Left renal cortex interstitium (tissue), 4 donors: ENCODE data around the gene FOXRED1. TPM values are rescaled to one million over a fixed set of nuclear protein-coding genes. Genes with fewer than 3 reads are reported as not detected.
"Not testable (repeated sequence)": the region's sequence is repeated elsewhere in the genome, so short reads cannot be mapped to it uniquely, and the experiment has no call there.

ENCODE experiments used
- DNase-seq, 4 donors: peaks; one replicate each; pipeline ENCODE4 v3.0.0-alpha.2; 2013; ENCODE audit warnings: low read depth in 4 of 4, low spot score in 2 of 4, missing footprints in 1 of 4
- polyA plus RNA-seq, 4 donors: library from polyadenylated mRNA; unstranded; fragments of 120-200 nt; gene quantifications; one replicate each; pipeline ENCODE4 v1.2.1, GENCODE V29; 2013; ENCODE audit not compliant: insufficient read length in 4 of 4

FOXRED1 gene
- 10 to 100 TPM; 30.8 to 64.5 (median 47.1) TPM for polyA plus RNA-seq

DNA sequence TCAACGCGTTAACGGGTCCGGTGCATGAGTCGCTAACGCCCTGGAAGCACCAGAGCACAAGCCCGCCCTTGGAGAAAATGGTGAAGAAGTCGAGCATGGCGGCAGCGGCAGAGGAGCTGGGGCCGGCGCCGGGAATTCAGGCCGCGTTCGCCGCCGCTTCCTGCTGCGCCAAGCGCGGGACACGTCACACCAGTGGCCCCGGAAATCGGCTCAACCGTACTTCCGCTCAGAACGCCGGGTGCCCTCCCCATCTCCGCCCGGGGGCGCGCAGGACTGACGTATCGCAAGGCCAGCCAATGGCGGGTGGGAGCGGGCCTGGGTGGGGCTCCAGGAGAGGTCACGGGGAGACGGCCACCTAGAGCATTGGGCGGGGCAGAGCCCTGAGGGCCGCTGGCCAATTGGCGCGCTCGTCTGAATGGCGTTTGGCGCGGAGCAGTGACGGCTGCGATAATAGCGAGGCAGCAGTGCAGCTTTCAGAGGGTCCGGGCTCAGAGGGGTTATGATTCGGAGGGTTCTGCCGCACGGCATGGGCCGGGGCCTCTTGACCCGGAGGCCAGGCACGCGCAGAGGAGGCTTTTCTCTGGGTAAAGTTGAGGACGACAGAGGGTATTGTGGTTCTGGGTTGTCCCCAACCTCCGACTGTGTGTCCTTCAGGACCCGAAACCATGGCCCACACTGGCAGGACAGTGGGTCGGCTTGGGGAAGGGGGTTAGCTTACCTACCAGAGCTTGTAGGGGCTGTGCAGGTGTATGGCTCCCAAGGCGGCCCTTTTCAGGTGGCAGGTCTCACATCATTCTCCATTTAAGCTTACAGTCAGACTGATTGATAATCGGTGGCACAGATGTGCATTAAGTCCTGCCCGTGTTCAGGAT is at the start of gene FOXRED1, which contains the start of gene SRPRA:
TSS of gene FOXRED1 (plus strand) at position 447 of the 872 bp plus-strand sequence. CDS start at position 500, 53 bp downstream.
TSS of gene SRPRA (minus strand) at position 188 of the 872 bp plus-strand sequence. CDS start at position 97, 91 bp downstream.
- peak; percentile 82 to 98 (median 96) for DNase-seq

DNA sequence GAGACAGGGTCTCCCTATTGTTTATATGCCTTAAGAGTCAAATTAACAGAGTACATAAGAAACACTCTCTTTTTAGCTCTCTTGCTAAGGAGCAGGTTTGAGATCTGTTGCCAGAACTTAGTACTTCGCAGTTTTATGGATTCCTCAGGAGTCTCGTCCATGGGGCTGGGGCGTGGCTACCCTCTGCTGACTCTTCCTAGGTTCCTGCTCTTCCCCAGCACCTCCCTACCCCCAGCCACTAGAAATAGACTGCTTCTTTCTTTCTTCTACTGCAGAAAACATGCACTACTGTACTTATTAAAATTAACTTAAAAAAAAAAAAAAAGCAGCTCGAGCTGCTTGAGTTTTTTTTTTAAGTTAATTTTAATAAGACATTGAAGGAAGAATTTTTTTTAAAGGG is 49.4 kb upstream of the FOXRED1 start:
- no peak for DNase-seq

DNA sequence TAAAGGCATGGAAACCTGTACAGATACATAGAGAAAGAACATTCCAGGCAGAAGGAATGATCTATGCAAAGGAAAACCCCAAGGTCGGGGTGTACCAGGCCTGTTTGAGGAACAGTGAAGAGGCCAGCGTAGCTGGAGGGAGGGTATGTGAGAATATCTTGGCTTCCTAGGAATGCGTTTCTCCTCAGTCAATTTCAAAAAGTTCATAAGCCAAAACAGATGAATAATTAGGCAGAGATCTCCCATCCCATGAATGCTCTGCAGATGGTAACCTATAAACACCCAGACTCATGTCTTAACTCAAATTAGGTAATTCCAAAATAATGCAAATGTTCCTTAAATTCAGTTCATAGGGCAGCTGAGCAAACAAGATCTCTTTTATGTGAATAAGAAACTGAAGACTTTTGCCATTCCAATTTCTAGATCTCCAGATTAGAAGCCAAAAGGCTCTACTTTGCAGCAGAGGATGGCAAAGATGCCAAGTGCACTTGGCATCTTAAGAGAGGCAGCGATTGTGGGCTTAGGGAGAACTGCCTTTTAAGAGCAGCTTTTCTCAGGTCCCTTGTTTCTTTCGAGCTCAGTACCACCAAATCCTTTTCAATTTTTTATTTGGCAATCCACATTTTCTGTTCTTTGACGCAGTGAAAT is 44.2 kb upstream of the FOXRED1 start:
- no peak for DNase-seq

DNA sequence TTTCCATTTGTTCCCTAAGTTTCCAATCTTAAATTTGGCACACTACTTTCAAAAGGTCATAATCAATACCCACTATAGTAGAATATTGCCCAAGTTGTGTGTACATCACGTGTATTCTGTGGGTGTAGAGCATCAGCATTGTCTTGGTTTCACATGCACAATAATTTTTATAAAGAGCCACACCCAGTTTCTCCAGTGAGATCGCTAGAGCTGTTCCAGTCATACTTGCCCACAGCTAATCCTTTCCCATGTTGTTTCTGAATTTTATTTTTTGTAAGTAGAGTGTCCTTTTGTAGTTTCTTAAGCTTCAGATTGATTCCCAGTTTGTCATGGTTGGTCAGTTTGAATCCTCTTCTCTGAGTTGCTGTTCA is 43.7 kb upstream of the FOXRED1 start:
- DNase-seq = no peak

DNA sequence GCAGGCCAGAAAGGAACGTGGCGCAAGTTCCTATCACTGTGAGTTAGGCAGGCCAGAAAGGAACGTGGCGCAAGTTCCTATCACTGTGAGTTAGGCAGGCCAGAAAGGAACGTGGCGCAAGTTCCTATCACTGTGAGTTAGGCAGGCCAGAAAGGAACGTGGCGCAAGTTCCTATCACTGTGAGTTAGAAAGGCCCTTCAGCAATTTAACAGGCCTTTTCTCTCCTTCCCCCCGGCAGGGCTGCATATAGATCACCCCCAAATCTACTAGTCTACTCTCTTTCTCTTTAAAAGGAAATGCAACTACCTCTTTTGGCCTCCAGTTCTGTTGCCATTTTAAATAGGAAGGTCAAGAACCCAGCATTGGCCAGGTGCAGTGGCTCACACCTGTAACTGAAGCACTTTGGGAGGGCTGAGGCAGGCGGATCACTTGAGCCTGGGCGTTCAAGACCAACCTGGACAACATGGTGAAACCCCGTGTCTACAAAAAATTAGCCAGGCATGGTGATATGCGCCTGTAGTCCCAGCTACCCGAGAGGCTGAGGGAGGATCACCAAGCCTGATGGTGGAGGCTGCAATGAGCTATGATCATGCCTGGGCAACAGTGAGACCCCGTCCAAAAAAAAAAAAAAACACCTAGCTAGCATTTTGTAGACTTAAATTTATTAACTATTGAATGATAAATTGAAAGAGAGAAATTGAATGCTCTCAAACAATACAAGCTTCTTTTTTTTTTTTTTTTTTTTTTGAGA is 42.4 kb upstream of the FOXRED1 start:
- DNase-seq = no peak

DNA sequence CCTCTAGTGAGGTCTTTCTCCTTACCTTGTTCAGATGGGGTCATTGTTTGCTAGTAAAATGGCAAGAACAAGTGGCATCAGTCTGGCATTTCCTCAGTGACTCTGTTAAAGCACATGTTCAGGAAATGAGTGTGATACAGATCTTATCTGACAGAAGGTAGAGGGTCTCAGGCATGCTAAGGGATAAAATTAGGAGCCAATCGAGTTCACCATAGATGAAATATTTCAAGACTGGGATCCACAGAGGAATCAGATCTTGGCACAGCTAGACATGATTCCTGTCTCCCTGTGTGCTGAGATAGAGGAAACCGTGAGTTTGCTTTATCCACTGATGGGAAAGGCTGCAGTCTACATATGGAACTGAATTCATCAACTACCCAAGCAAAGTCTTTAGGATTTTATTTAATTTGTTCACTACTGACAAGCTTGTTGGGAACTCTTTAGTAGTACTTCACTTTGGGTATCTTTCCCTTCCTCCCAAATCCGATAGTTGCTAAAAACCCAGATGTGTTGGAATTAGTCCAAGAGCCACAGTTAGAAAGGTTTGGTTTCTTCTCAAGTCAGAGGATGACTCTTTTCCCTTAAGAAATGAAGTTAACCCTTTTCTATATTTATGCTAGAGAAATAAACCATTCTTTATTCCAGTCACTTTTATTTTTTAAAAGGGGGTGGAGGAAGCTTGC is 39.0 kb upstream of the FOXRED1 start:
- DNase-seq = no peak

DNA sequence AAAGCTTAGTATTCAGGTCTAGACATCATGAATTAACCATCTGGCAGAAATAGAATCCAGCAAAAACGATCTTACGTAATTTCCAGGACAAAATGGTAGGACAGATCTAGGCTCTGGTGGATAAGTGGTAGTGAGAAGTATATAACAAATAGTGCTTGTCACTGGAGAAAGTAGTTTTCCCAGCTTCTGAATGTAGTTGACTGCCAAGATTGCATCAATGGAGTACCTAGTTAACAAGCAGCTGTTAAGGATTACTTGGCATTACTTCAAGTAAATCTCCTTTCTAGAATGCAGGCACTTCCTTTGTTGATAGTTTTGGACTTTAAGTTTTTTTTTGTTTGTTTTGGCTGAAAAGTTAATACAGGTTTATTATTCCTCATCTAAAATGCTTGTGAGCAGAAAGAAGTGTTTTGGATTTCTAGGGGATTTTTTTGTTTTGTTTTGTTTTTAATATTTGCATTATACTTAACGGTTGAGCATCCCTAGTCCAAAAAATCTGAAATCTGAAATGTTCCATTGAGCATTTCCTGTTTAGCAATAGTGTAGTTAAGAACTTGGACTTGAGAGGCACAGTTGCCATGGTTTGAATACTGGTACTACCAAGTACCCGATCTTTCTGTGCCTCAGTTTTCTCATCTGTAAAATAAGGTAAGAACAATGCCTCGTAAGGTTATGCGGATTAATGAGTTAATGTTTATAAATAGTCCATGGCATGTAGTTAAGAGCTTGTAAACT is 37.1 kb upstream of the FOXRED1 start:
- DNase-seq = no peak

DNA sequence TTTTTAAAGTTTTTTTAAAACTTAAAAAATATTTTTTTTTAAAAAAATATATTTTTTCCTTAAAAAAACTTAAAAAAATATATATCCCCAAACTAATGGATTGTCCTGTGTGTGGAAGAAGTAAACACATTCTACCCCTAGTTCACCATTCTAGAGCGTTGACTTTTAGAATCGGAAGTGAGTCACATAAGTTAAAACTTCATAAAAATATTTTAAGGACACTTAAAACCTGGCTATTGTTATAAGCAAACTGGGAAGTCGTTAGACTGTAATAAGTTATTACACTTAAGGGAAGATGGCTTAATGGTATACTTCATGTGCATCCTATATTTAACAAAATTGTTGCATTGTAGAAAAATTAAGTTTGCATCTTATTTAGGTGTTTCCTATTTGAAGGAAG is 36.3 kb upstream of the FOXRED1 start:
- no peak for DNase-seq

DNA sequence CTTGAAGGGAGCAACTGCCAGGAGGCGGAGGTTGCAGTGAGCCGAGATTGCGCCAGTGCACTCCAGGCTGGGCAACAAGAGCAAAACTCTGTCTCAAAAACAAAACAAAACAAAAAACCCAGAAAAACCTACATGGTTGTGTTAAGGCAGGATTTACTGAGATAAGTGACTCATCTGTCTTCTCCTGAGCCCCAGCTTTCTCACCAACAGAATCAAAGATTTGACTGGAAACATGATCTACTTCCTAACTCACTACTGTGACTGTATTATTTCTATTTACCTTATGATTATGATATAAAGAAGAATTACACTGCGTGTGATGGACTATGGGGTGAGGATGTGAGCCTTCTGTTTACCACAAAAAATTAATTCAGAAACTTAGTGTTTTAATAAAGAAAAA is 35.6 kb upstream of the FOXRED1 start:
- no peak for DNase-seq

DNA sequence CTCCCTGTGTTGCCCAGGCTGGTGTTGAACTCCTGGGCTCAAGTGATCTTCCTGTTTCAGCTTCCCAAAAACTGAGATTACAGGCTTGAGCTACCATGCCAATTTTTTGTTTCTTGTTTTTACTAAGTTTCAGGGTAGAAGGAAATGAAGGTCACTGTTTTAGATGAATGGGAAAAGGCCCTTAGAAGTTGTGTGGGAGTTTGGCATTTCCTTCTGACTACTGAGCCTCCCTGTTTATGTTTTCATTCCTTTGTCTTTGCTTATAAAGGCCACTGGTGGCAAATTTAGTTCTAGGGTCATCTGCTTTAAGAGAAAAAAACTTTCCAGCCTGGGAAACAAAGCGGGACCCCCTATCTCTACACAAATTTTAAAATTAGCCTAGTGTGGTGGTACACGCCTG is 22.3 kb upstream of the FOXRED1 start:
- no peak for DNase-seq

DNA sequence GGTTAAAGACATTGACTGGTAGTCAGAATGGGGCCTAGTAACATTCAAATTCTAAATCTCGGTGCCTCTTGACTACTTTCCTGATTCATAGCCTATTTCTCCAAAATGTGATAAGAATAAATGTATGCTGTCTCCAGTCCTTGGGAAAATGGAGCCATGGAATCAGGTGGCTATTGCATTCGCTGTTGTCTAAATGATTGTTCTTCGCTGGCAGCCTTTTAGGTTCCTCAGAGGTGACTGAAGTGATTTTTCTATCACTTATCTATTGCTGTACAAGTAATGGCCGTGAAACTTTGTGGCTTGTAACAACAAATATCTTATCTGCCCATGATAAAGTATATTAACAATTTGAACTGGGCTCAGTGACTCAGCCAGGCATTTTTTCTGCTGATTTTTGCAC is 15.7 kb upstream of the FOXRED1 start:
- no peak for DNase-seq

DNA sequence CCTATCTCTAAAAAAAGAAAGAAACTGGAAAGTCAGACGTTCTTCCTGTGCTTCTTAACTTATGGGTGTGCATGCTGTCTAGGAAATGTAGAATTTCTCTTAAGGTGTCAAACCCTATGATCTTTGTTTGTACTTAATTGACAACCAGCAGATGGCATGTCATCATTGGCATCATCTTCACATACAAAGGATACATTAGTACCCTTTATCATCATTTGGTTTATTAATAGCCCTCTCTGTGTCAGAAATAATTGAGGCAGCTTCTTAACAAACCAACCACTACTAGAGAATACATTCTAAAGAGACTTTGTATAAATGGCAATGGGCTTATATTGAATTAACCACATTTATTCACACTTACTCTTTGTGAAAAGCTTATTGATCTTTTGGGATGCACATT is 14.1 kb upstream of the FOXRED1 start:
- no peak for DNase-seq

DNA sequence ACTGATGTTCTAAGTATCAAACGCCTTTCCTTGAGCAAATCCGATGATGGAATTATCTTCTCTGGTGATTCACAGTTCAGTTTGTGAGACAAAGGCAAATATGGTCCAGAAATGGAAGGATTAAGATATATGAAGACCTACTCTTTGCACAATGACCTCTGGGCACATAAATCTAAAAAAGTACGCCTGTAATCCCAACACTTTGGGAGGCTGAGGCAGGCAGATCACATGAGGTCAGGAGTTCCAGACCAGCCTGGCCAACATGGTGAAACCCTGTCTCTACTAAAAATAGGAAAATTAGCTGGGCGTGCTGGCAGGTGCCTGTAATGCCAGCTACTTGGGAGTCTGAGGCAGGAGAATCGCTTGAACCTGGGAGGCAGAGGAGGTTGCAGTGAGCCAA is 13.4 kb upstream of the FOXRED1 start:
- not testable (repeated sequence) for DNase-seq

DNA sequence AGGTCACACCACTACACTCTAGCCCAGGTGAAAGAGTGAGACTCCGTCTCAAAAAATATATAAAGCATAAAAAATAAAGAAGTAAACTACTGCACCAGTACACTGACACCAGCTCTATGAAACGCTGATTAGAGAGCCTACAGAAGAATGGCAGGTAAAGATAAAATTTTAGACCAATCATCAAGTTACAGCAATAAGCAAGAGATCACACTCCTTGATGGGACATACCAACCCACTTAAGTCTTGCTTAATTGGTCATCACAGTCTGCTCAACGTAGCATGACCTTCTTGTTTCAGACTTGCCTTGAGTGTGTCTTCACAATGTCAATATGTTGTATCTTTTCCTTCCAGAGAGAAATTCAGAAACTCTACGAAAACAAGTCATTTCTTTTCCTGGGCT is 12.7 kb upstream of the FOXRED1 start:
- DNase-seq = no peak

DNA sequence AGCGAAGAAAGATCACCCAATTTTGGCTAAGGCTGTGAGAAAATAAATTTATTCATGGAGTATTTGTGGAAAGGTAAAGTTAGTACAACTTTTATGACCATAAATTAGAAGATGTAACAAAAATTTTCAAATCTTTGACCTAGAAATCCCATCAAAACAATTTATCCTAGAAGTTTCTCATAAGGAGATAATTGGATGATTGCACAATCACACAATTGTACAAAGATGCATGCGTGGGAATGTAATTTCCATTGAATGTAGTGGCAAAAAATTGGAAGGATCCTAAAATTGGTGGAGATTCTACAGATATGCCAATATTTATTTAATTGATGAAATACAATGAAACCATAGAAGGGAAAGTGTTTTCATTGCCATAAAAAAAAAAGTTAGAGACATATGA is 11.8 kb upstream of the FOXRED1 start:
- no peak for DNase-seq

DNA sequence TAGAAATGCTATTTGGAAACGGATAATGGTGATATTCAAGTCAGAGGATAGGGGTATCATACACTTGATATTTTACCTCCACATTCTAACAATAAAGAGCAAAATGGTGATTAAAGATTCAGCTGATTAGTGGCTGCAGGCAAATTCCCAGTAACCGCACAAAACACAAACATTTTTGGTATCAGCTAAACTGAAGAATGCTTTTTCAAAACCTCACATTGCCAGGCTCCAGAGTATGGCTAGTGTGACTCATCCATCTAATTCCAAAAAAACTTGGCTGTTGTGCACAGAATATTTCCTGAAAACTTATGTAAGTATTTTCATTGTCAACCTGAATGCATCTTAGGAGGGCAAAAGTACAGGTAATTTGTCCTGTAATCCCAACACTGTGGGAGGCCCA is 11.2 kb upstream of the FOXRED1 start:
- DNase-seq = no peak

DNA sequence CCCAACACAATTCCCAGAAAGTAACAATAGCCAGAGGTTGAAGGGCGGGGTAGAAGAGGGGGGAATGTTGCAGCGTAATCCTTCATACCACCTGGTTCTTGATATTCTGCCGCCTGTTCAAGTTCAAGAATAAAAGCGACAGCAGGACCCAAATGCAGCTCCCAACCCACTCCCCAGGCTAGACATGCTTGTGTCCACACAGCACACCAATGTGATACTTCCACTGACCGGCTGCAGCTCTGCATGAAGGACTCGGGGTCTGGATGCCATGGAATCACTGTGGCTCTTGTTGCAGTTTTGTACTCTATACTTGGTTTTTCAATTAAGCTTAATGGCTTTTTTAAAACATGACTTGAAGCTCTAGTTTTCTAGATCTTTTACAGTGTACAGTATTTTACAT is 6.7 kb upstream of the FOXRED1 start:
- no peak for DNase-seq

DNA sequence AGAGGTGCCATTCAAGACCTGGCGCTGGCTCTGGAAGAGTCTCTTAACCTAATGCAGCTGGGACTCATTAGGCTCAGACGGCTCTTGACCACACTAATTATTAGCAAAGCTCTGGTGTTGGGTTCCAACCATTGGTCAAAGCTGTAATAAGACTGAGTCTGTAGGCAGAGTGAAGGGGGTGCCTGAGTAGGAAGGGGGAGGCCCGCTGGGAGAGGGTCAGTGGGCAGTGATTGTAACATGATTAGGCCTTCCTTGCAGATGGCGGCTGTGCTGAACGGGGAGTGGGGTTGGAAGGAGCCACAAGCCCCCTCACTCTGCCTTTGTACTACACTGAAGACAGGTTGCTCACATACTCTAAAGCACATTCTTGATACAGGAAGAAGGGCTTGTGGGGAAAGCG is 5.5 kb upstream of the FOXRED1 start:
- no peak for DNase-seq

DNA sequence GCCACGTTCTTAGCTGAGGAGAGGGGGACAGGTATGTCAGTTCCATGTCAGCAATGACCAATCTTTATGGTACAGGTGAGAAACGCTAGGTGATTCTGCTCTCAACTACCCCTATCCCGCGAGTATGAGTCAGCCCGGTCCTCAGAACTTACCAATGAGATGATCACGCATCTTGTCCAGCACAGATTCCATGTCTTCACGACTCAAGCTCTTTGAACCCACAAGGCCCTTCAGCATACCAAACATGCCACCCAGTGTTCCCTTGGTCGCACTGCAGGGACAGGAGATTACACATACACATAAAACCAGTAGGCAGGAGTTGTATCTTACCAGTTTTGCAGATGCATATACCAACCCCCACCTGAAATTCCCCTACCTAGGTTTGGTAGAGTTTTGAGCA is 3.1 kb upstream of the FOXRED1 start:
- no peak for DNase-seq

DNA sequence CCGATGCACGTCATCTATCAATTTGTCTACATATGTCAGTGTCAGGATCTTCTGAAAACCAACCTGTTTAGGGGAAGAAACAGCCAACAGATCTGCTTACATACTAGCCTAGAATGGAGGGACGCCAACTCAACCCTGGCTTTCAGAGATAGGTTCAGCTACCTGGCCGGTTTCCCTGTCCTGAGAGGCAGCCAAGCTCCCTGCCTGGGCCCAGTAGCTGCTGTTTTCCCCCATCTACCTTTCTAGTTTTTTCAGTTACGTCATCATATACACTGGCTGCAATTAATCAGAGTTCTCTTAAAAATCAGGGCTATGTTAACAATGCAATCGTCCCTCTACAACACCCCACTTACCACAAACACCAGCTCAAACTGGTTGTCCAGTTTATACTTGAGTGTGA is 1.3 kb upstream of the FOXRED1 start:
- DNase-seq = no peak
